Naive thymus-derived CD8-positive, alpha-beta T cell (primary cell): ENCODE measurements around the gene COL24A1. TPM values are rescaled to one million over a fixed set of nuclear protein-coding genes. Genes with fewer than 3 reads are reported as not detected.

ENCODE experiments used
- ATAC-seq, 2 donors: fragments of 150-1000 bp; cut with Tn5 transposase in 1 of 2; sonication (Bioruptor Pico), chemical (Tn5 transposase) in 1 of 2; 1 replicate in 1 of 2; 2 replicates in 1 of 2; pipeline ENCODE4 v1.10.0; 2021; ENCODE audit warnings: mild to moderate bottlenecking in 2 of 2, moderate library complexity in 2 of 2
- POLR2A ChIA-PET: fragments of 350-600 bp; sonication (Branson Sonifier 250); formaldehyde crosslinking; loops from one replicate; lab custom pipeline; 2021; ENCODE audit warnings: antibody characterized with exemption; lab: Charles Lee
- DNase-seq, 10 donors: peaks; one replicate each; pipeline versions ENCODE4 v3.0.0 to v3.0.0-alpha.2; 2020 to 2022
- H3K27ac Mint-ChIP-seq, 10 donors: one replicate each; pipeline ENCODE4 v1.8.0; 2020 to 2022; ENCODE audit warnings: mild to moderate bottlenecking in 10 of 10, mixed read lengths in 10 of 10, moderate library complexity in 4 of 10, inconsistent platforms in 1 of 10
- H3K27me3 Mint-ChIP-seq, 5 donors: one replicate each; pipeline ENCODE4 v1.8.0; 2021 to 2022; ENCODE audit warnings: mixed read lengths in 5 of 5
- H3K36me3 Mint-ChIP-seq, 3 donors: one replicate each; pipeline ENCODE4 v1.8.0; 2020 to 2022; ENCODE audit warnings: mixed read lengths in 3 of 3, mild to moderate bottlenecking in 2 of 3, inconsistent platforms in 1 of 3
- H3K4me1 Mint-ChIP-seq, 4 donors: one replicate each; pipeline ENCODE4 v1.8.0; 2021 to 2022; ENCODE audit warnings: mixed read lengths in 4 of 4
- H3K4me3 Mint-ChIP-seq, 10 donors: one replicate each; pipeline ENCODE4 v1.8.0; 2020 to 2022; ENCODE audit warnings: mild to moderate bottlenecking in 10 of 10, mixed read lengths in 10 of 10, moderate library complexity in 6 of 10, inconsistent platforms in 1 of 10
- H3K9me3 Mint-ChIP-seq, 9 donors: one replicate each; pipeline ENCODE4 v1.8.0; 2020 to 2022; ENCODE audit warnings: mixed read lengths in 9 of 9, mild to moderate bottlenecking in 3 of 9, inconsistent platforms in 1 of 9, moderate library complexity in 1 of 9
- polyA plus RNA-seq, 3 donors: library from polyadenylated mRNA; unstranded; fragments of 300-500 nt; fragmentation: Illumina TruSeq; gene quantifications; one replicate each; pipeline ENCODE4 v1.2.3, GENCODE V29; 2021
- total RNA-seq, 8 experiments: library from RNA in 2 of 8; stranded (reverse) in 2 of 8; gene quantifications; one replicate each; pipeline ENCODE4 v1.2.3 and lab custom pipeline; 2021 to 2026

COL24A1 gene
- total and polyA plus RNA-seq, 5 experiments from 2014 or later: not detected

DNA sequence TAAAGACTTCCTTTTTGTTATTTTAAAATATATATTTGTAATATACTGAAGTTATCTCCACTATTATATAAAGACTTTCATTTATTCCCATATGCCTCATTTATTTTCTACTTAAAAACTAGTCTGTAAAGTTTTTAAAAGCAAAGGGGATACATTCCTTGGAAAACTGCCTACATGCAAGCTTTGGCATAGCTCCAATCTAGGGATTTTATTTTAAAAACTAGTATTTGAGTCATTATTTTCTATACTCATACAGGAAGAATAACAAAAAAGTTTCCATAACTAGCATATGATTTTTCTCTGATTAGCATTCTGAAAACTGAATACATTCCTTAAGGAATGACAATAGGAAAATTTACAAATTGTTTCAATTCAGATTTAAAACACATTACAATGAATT is 88.9 kb downstream of the COL24A1 start:
- H3K27ac Mint-ChIP-seq: no peak overlapping the region
- no peak for DNase-seq
- no peak overlapping the region for H3K4me3 Mint-ChIP-seq
- H3K4me1 Mint-ChIP-seq: no peaks in the 10 kb centered on the region
- POLR2A ChIA-PET: no interaction called here
- H3K27me3 Mint-ChIP-seq: peaks cover 0 to 17% (median 0%) of the 10 kb centered on the region in 5 donors
- ATAC-seq: no peak
- H3K36me3 Mint-ChIP-seq: no peaks in the 10 kb centered on the region
- H3K9me3 Mint-ChIP-seq: peaks cover 0 to 11% (median 0%) of the 10 kb centered on the region in 9 donors

DNA sequence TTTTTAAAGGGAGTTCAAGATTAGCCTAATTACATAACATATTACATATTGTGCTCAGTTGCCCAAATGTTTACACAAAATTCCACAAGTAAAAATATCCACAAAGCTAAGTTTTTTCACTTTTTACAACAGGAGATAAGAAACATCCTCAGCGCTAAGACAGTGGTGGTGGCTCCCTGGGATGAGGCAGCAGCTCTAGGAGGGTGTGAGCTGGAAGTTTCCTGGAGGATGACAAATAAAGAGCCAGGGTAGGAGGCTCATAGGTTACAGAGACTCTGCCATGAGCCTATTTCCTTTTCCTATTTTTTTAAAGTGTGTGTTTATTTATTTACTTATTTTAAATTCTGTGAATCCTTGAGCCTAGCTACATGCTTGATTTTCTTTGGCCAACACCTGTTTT is 91.7 kb downstream of the COL24A1 start:
- Mint-ChIP-seq H3K36me3 (no peaks in the 10 kb centered on the region), H3K4me3 (no peak overlapping the region), H3K9me3 (peaks cover 0 to 10% (median 0%) of the 10 kb centered on the region in 9 donors), H3K4me1 (no peaks in the 10 kb centered on the region), H3K27ac (no peak overlapping the region), H3K27me3 (peaks cover 0 to 10% (median 0%) of the 10 kb centered on the region in 5 donors)
- ATAC-seq (no peak), DNase-seq (no peak)
- POLR2A ChIA-PET: no interaction called here

DNA sequence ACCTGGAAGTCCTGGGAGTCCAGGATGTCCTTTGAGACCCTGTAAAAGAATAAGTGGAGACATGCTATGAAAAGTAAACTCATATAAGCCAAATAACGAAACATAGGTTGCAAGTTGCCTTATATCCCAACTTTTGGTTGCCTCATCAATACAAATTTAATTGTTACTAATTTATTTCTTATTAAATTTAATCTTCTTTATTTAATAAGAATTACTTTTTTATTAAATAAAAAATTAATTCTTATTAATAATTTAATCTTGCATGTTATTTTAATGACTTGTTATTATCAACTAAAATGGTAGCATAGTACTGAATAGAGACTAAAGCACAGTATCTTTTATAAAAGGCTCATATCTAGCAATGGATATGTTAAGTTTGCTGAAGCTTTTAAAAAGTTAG is 92.9 kb downstream of the COL24A1 start:
- H3K9me3 Mint-ChIP-seq: peaks cover 0 to 2% (median 0%) of the 10 kb centered on the region in 9 donors
- H3K4me3 Mint-ChIP-seq: no peak overlapping the region
- H3K36me3 Mint-ChIP-seq: no peaks in the 10 kb centered on the region
- peaks cover 0 to 7% (median 0%) of the 10 kb centered on the region in 5 donors for H3K27me3 Mint-ChIP-seq
- H3K27ac Mint-ChIP-seq: no peak overlapping the region
- POLR2A ChIA-PET: no interaction called here
- H3K4me1 Mint-ChIP-seq: no peaks in the 10 kb centered on the region
- ATAC-seq (no peak), DNase-seq (no peak)

DNA sequence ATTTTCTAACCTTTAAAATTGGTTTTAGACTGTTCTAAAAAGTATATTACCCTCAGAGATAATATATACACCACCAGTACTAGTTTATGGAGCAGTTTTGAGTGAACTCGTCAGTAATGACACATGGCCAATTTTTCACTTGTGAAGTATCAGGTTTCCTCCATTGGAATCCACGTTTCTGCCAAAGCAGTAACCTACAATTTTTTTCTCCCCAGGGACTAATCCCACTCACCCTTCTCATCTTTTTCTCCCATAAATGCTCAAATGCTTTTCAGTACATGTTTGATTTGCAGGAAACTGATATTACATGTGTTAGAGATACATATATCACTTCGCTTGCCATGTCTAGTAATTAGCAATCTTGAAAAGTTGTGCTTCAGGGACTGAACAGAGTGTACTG is 94.1 kb downstream of the COL24A1 start:
- peaks cover 0 to 7% (median 0%) of the 10 kb centered on the region in 5 donors for H3K27me3 Mint-ChIP-seq
- no peak overlapping the region for H3K4me3 Mint-ChIP-seq
- no peak for ATAC-seq
- POLR2A ChIA-PET: no interaction called here
- H3K9me3 Mint-ChIP-seq: no peaks in the 10 kb centered on the region
- H3K4me1 Mint-ChIP-seq: no peaks in the 10 kb centered on the region
- no peak for DNase-seq
- H3K27ac Mint-ChIP-seq: no peak overlapping the region
- H3K36me3 Mint-ChIP-seq: no peaks in the 10 kb centered on the region

DNA sequence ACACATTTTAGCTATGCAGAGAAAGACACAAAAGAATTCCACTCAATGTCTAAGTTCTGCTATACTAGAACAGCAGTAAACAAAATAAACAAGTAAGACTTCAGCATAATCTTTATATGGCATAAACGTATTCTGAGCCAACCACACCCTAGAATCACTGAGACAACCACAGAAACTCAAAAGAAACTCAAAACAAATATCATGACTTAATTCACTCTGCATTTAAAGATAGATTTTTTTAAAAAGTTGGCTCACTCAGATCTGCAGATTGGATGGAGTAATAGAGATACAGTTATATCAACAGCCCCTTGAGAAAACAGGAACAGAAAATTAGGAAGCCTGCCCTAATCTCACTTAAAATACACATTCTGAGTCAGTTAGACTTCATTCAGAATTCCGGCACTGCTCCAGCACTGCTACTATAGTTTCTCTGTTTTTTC is 95.0 kb downstream of the COL24A1 start:
- Mint-ChIP-seq H3K27ac (no peak overlapping the region), H3K4me1 (no peaks in the 10 kb centered on the region), H3K36me3 (no peaks in the 10 kb centered on the region), H3K4me3 (no peak overlapping the region), H3K9me3 (no peaks in the 10 kb centered on the region), H3K27me3 (peaks cover 0 to 7% (median 0%) of the 10 kb centered on the region in 5 donors)
- no peak for DNase-seq
- no peak for ATAC-seq
- POLR2A ChIA-PET: no interaction called here

DNA sequence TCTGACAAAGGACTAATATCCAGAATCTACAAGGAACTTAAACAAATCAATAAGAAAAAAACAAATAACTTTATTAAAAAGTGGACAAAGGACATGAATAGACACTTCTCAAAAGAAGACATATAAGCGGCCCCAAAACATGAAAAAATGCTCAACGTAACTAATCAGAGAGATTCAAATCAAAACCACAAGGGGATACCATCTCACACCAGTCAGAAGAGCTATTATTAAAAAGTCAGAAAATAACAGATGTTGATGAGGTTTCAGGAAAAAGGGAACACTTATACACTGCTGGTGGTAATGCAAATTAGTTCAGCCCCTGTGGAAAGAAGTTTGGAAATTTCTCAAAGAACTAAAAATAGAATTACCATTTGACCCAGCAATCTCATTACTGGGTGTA is 102.2 kb downstream of the COL24A1 start:
- ATAC-seq: no peak
- Mint-ChIP-seq H3K9me3 (peaks cover 0 to 2% (median 0%) of the 10 kb centered on the region in 9 donors), H3K4me1 (no peaks in the 10 kb centered on the region), H3K36me3 (no peaks in the 10 kb centered on the region), H3K27ac (no peak overlapping the region), H3K27me3 (no peaks in the 10 kb centered on the region), H3K4me3 (no peak overlapping the region)
- no peak for DNase-seq
- POLR2A ChIA-PET: no interaction called here

DNA sequence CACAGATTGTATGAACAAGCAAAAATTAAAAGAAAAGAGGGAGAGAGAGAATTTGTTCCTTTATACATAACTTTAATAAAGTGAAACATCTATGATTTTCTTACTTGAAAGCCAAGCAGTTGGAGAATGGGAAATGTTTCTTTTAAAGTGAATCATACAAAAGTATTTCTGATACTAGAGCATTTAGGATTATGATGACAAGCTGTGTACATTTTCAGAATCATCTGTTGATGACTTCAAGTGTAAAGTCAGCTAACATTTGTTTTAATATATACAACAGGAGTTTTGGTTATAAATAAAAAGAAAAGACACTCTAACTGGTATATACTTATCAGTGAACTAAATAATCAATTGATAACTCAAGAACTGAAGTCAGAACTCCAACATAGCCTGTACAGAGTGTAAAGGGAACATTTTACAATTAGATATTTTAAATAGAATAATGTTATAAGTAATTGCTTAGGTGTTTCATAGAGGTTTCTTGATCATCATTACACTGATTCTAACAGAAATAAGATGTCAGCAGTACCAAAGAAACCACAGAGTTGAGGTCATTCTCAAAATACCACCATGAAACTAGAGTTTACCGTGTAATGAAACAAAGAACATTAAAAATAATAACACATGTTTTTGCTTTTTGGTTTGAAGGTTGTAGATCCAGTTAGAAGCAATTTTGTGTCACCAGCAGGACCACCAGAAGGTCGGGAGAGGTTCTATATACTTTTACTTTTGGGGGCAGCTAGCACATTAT is 103.4 kb downstream of the COL24A1 start:
- peaks cover 0 to 2% (median 0%) of the 10 kb centered on the region in 9 donors for H3K9me3 Mint-ChIP-seq
- ATAC-seq (no peak), DNase-seq (no peak)
- no peaks in the 10 kb centered on the region for H3K36me3 Mint-ChIP-seq
- no peak overlapping the region for H3K27ac Mint-ChIP-seq
- H3K27me3 Mint-ChIP-seq: no peaks in the 10 kb centered on the region
- POLR2A ChIA-PET: no interaction called here
- H3K4me3 Mint-ChIP-seq: no peak overlapping the region
- no peaks in the 10 kb centered on the region for H3K4me1 Mint-ChIP-seq

DNA sequence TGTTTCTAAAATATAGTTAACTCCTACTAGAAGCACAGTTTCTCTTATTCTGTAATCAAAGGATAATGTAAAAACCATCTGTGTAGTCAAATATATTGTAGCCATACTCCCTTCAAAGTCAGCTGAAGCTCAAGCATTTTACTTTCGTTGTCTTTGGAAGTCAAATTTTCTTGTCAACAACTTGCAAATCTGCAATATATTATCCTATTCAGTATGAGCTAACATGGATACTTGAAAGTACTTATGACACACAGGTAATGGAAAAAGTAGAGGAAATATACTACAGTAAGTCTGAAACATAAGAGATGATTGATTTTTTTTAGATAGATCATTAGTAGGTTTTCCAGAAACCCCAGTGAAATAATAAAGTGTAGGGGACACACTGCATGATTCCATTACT is 121.5 kb downstream of the COL24A1 start:
- Mint-ChIP-seq H3K36me3 (no peaks in the 10 kb centered on the region), H3K27me3 (peaks cover 0 to 5% (median 4%) of the 10 kb centered on the region in 5 donors), H3K4me3 (no peak overlapping the region), H3K27ac (no peak overlapping the region), H3K4me1 (no peaks in the 10 kb centered on the region), H3K9me3 (peaks cover 0 to 3% (median 0%) of the 10 kb centered on the region in 9 donors)
- ATAC-seq (no peak), DNase-seq (no peak)
- POLR2A ChIA-PET: no interaction called here

DNA sequence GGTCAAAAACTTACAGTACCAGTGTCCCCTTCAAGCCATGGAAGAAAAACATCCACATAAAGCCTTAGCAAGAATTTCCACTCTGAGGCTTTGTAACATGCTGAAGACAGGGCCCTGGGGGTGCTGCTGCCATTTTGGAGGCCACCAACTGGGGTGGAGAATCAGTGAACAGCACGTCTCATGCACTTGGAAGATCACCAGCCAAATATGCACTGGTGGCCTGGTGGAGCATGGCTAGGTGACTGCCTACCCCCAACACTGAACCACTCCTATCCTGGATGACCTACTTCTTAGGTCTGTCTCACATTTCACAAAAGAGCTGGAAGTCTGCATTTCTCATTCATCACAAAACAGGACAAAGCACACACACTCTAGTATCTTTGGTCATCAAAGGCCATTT is 126.4 kb downstream of the COL24A1 start:
- DNase-seq (no peak), ATAC-seq (no peak)
- POLR2A ChIA-PET: no interaction called here
- Mint-ChIP-seq H3K4me3 (no peak overlapping the region), H3K27me3 (peaks cover 0 to 9% (median 4%) of the 10 kb centered on the region in 5 donors), H3K36me3 (no peaks in the 10 kb centered on the region), H3K4me1 (no peaks in the 10 kb centered on the region), H3K27ac (no peak overlapping the region), H3K9me3 (peaks cover 0 to 9% (median 0%) of the 10 kb centered on the region in 9 donors)

DNA sequence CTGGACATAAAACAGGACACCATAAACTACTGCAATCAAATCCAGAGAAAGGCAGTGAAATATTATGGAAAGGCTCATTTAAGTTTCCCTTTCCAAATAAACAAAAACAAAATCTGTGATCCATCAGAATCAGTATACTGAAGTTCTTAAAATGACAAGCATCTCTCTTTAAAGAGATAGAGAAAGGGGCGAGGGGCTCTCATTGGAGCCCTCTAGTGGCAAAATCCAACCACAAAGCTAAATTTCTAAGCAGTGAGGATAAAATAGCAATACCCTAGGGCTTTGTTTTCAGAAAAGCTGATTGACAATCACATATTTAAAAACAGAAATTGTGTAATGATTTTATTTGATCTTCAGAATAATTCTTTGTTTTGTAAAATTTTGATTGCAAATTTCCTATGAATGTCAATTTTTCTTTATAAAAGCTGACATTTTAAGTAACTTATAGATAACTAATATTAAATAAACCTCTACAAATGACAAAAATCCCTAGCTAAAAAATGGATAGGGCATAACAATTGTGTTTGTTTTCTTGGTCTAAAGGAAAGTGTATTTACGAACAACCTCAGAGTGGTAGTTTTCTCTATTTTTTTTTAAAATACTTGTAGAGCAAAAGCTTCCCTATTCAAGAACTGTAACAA is 138.2 kb downstream of the COL24A1 start:
- Mint-ChIP-seq H3K4me3 (no peak overlapping the region), H3K27me3 (no peaks in the 10 kb centered on the region), H3K9me3 (no peaks in the 10 kb centered on the region), H3K4me1 (no peaks in the 10 kb centered on the region), H3K27ac (no peak overlapping the region), H3K36me3 (no peaks in the 10 kb centered on the region)
- DNase-seq (peak in 4 of 10 donors; percentile 4 to 21 (median 8)), ATAC-seq (no peak)
- POLR2A ChIA-PET: no interaction called here

DNA sequence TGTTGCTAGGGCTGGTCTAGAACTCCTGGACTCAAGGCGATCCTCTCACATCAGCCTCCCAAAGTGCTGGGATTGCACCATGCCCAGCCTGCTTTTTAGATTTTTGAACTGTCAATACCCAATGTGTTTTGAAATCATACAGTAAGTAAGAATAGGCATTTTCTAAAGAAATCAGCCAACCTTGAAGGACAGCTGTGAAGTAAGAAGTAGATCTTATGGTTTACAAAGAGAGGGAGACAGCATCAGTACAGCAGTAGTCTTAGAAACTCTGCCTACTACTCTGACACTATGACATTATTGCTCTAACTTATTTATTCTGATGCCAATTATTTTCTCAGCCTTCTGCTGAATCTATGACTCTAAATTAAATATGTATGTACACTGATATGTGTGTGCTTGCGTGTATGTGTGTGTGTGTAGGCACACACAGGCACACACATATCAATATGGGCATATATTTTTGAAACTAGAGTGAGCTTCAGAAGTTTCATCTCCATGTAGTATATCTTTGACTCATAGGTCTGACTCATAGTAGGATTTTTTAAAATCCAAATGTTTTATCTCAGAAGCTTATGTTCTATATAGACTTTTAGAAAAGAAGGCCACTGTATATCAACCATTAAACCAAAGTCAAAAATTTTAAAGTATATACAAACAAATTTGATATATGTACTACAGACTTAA is 140.4 kb downstream of the COL24A1 start:
- no peak overlapping the region for H3K27ac Mint-ChIP-seq
- H3K9me3 Mint-ChIP-seq: no peaks in the 10 kb centered on the region
- H3K36me3 Mint-ChIP-seq: no peaks in the 10 kb centered on the region
- DNase-seq (no peak), ATAC-seq (no peak)
- H3K4me1 Mint-ChIP-seq: no peaks in the 10 kb centered on the region
- POLR2A ChIA-PET: no interaction called here
- no peak overlapping the region for H3K4me3 Mint-ChIP-seq
- H3K27me3 Mint-ChIP-seq: no peaks in the 10 kb centered on the region

DNA sequence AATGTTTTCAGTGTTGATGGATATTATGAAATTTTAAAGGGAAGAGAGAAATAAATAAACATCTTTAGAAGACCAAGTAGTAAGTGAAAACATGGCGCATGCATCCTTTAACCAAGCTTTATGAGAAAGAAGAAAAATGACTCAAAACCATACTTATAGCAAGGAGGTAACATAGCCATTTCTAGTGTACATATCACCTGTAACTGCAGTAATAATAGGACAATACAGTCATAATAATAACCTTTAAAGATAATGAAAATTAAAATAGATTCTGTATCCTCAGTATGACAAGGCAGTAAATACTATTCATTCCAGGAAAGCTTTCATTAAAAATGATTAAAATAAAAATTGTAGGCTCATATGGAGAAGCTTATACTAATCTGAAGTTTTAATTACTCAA is 141.2 kb downstream of the COL24A1 start:
- Mint-ChIP-seq H3K36me3 (no peaks in the 10 kb centered on the region), H3K9me3 (no peaks in the 10 kb centered on the region), H3K4me1 (no peaks in the 10 kb centered on the region)

DNA sequence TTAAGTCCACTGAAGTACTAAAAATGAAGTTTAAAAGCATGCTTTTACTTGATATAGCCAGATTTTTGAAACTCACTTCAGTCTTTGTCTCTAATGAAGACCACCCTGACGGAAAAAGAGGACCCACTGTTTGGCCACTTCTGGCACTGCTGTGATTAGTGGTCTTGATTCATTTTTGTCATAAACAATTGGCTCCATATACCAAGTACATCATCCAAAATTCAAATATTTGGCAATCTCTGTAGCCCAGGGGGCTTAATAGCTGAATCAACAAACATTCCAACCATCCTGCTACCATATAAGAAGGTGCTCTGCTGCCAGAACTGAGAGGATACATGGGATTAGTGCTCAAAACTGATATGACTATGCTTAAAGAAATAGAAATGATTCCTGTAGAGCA is 156.0 kb downstream of the COL24A1 start:
- peaks cover 0 to 9% (median 3%) of the 10 kb centered on the region in 5 donors for H3K27me3 Mint-ChIP-seq
- no peak overlapping the region for H3K4me3 Mint-ChIP-seq
- H3K27ac Mint-ChIP-seq: no peak overlapping the region
- peaks cover 0 to 7% (median 0%) of the 10 kb centered on the region in 3 donors for H3K36me3 Mint-ChIP-seq
- ATAC-seq: no peak
- DNase-seq: no peak
- POLR2A ChIA-PET: no interaction called here
- peaks cover 0 to 22% (median 9%) of the 10 kb centered on the region in 9 donors for H3K9me3 Mint-ChIP-seq
- H3K4me1 Mint-ChIP-seq: no peaks in the 10 kb centered on the region

More for the DNA sequence above, 141.2 kb downstream of the COL24A1 start:
- no peak for ATAC-seq
- Mint-ChIP-seq H3K27ac (no peak overlapping the region), H3K4me3 (no peak overlapping the region), H3K27me3 (no peaks in the 10 kb centered on the region)
- POLR2A ChIA-PET: no interaction called here
- no peak for DNase-seq
